GM19452 (cell line): Measurements from ENCODE around the gene TMEM213.

ENCODE experiments used
- ATAC-seq: cut with Tn5 transposase; IDR thresholded peaks from one replicate; pipeline ENCODE4 v1.9.1; 2021; ENCODE audit not compliant: unreplicated experiment

TMEM213 gene

GRCh38 chr7:138837627-138838026, 39.8 kb downstream of the TMEM213 start:
- ATAC-seq: no peak

DNA sequence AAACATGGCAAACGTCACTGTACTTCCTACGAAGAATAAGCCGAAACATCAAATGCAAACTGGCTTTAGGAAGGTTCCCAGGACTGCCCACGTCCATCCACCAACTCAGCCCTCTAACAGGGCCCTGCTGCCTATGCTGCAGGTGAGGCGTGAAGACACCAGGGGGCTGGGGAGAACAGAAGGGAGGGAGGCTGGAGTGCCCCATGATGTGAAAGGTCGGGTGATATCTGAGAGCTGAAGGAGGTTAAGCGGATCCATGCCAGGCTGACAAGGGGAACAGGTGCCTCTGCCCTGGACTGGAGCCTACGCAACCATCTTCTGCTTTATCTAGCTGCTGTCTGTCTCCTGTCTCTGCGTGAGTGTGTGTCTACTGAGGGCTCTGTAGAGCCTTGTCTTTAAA, 40.4 kb downstream of the TMEM213 start:
- no peak for ATAC-seq

DNA sequence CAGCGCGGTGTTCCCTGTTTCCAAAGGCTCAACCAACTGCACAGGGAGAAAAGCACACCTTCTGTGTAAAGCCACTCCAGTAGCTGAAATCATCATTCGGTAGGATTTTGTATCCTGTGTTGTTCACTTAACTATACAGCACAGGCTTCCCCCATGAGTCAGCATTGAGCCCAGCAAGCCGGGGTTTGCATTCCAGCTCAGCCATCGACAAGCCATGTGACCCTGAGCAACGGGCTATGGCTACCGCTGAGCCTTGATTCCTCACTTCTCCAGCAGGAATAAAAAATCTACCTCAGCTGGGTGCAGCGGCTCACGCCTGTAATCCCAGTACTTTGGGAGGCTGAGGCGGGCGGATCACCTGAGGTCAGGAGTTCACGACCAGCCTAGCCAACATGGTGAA, 44.3 kb downstream of the TMEM213 start:
- no peak for ATAC-seq

DNA sequence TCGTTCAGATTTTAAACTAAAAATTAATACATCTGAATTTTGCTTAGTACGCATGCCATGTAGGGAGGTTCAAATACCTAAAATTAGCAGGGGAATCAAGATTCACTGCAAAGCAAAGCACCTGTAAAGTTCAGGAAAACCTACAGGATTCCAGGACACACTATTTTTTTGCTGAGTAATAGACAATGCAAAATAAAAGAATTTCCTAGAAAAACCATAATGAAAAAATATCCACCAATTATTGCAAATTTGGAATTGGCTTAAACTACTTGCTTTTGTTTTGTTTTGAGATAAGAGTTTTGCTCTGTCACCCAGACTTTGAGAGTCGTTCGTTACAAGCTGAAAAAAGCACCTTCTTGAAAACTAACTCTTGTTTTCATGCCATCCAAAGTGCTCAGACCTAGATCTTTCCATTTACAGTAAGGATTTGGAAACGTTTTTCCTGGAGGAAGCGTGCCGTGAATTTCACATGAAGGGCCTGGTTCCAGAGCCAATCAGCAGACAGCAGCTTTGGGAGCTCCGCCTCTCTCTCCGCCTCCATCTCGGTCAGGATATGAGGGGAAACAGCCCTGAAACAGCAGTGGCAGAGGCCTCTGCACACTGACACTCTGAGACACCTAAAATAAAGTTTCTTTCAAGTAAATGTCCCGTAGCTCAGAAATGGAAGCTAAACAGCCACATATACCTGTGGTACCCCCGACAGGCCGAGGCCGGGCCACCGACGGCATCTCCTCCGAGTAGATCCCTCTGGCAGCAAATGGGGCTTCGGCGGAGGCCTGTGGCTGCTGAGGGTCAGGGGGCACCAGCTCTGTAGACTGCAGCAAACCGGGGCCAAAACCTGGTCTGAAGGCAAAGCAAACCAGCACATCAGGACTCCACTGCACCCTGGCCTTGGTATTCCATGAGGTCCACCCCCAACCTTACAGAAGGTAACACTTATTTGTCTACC, 46.1 kb downstream of the TMEM213 start:
- ATAC-seq: no peak

- ATAC-seq: no peak
Measured at GRCh38 chr7:138845711-138846110, 47.9 kb downstream of the TMEM213 start.

DNA sequence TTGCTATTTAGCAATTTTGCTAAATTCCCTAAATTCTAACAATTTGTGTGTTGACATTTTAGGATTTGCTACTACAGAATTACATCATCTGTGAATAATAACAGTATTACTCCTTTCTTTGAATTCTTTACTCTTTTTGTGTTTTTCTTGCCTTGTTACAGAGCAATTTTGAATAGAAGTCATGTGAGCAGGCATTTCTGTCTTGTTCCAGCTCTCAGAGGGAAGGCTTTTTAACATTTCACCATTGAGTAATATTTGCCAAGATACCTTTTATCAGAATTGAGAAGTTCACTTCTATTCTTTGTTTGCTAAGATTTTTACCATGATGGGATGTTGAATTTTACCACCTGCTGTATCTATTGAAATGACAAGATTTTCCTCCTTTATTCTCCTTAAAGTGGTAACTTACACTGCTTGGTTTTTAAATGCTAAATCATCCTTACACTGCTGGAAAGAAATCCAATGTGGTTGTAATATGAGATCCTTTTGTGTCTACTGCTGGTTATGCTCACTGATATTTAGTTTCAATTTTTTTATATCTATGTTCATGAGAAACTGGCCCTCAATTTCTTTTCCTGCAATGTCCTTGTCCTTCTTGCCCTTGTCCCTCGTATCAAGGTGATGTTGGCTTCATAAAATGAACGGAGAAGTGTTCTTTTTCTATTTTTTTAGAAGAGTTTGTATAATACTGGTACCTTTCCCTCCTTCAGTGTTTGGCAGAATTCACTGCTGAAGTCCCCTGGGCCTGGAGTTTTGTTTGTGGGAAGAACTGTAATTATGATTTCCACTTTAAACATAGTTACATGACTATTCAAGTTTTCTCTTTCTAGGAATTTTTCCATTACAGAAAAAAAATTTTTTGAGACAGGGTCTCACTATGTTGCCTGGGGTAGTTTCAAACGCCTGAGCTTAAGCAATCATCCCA, 50.5 kb downstream of the TMEM213 start:
- ATAC-seq: no peak

- no peak for ATAC-seq
Measured at GRCh38 chr7:138849701-138850100, 51.9 kb downstream of the TMEM213 start.

DNA sequence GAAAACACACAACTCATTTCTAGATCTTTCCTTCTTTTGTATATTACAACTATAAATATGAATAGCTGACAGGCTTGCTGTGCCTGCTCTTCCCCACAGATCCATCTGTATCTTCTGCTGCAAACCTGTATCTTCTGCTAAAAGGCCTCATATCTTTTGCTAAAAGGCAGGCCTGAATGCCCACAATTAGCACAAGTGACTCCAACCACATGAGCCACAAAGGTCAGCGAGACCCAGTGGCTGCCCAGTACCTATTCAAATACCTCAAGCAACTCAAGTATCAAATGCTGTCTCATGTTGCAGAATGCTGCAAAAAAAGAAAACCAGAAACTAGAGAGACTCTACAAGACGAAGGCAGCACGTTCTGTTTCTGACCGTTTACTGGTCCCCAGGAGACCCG, 54.7 kb downstream of the TMEM213 start:
- ATAC-seq: no peak

DNA sequence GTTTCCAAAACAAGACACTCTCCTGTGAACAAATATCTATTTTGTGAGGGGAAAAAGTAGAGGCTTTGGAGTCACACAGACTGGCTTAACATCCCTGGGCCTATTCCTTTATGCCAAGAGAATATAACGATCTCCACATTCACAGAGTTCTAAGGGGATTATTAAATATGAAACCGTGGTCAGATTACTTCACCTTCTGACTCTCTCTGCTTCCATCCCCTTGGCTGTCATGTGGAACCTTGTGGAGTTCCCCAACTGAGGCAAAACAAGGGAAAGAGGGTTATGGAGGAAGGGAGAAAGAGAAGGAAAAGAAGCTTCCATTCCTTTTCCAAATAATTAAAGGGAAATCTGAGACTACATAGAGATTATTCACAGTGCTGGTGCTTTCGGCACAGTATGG, 55.7 kb downstream of the TMEM213 start:
- ATAC-seq: no peak

- no peak for ATAC-seq
Measured at GRCh38 chr7:138854115-138854645, 56.4 kb downstream of the TMEM213 start.

DNA sequence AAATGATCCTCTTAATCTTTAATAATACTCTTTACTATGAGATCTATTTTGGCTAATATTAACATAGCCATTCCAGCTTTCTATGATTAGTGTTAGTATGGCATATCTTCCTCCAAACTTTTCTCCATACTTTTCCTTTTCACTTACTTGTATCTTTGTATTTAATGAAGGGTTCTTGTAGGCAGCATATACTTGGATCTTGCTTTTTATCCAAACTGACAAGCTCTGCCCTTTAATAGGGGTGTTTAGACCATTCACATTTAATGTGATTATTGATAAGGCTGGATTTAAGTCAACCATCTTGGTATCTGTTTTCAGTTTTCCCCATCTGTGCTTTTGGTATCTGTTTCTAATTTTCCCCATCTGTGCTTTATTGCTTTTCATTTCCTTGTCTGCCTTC, 59.9 kb downstream of the TMEM213 start:
- ATAC-seq: no peak

- no peak for ATAC-seq
Measured at GRCh38 chr7:138861051-138861450, 63.3 kb downstream of the TMEM213 start.

DNA sequence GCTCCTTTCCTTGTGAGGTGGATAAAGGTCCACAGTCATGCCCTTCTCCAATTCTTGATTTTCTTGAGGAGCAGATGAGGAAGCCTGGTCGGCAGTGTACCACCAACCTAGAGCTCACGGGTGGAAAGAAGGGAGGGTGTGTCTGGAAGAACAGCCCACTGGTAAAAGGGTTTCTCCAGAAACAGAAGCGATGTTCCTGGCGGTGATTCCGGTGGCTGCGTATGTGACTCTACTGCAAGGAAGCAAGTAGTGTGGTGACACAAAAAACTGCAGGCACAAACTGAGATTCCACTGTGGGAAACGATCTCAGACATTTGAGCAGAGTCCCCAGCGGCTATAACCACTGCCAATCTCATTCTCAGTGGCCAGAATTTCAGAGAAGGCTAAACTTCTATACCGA, 66.1 kb downstream of the TMEM213 start:
- no peak for ATAC-seq

- no peak for ATAC-seq
Measured at GRCh38 chr7:138864667-138865066, 66.9 kb downstream of the TMEM213 start.

DNA sequence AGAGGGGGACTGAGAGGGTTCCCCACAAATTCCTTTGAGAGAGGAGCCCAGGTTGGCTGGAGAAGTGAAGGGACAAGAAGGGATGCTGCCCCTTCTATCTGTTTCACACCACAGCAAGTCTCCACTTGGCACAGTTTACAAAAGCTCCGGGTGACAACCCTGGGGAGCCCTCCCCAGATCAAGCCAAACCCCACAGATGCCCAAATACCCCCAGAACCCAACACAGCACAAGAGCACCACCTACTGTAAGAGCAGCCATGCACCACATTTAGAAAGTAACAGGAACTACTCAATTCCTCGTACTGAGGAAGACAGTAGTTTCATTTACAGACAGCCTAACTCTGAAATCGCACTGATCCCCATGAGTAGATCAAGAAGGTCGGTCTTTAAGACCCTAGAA, 68.0 kb downstream of the TMEM213 start:
- ATAC-seq: no peak

DNA sequence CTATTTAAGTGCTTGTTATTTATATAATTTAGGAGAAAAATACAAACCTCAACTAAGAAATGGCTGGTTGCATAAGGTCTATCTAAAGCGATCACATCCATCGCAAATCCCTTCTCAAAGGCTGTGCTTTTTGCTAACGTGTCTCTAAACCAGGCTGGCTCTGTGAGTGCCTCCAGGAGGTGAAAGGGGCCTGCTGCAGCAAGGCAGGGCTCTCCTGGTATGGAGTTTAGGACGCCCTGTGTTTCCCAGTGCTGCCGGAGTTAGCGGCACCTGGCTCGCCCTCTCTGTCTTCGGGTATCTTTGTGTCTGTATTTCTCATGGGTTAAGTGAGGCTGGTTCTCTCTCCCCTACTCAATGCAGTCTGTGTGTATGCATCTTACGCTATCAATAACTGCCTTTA, 68.6 kb downstream of the TMEM213 start:
- ATAC-seq: no peak

DNA sequence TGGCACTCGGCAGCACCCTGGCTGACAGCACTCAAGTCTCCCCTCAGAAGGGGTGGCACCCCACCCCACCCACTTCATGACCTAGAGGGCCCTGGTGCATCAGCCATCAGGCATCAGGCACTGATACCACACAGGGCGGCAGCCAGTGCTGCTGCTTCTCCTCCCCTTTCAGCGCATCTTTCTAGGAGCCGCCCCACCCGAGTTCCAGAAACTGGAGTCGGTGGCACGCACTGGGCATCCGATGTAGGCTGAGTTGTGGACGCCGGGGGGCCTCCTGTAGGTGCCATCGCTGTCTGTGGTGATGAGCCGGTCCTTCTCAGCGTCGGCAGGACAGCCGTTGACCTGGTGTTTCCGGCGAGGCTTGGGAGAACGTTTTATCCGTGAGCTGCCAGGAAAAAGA, 70.0 kb downstream of the TMEM213 start:
- no peak for ATAC-seq

GRCh38 chr7:138868711-138869110, 70.9 kb downstream of the TMEM213 start:
- ATAC-seq: no peak

GRCh38 chr7:138869353-138869752, 71.6 kb downstream of the TMEM213 start:
- no peak for ATAC-seq

GRCh38 chr7:138871065-138871813, 73.4 kb downstream of the TMEM213 start:
- no peak for ATAC-seq

DNA sequence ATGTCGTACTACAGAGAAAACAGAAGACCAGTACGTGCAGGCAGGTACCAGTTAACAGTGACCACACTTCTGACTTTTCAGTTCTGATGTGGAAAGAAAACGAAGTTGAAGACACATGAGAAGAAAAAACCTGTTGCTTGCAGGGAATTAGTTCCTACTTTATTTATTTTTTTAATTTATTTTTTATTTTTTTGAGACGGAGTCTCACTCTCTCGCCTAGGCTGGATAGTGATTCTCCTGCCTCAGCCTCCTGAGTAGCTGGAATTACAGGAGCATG, 74.0 kb downstream of the TMEM213 start:
- no peak for ATAC-seq
